ENCODE measurements around the gene VWA8. TPM values are rescaled to one million over a fixed set of nuclear protein-coding genes. Genes with fewer than 3 reads are reported as not detected.

VWA8 gene
- total RNA-seq, 4 donors from 2014 or later, result 19.5 to 26.2 (median 21.6) TPM

DNA sequence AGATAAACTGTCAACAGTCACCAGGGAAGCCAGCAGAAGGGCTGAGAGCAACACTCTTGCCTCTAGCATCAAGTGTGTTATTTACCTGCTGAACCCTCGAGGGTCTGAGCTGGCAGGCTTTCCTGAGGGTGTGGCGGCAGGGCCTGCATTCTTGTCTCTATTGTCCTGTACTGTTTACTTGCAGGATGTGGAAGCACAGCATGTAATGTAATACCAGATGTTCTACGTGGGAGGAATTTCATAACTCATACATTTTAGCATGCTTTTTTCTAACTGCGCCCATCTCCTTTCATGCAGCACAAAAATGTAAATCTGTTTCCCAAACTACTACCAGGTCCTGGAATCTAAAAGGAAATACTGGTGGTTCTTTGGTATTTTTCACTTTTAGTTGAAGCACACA is 350.5 kb downstream of the VWA8 start:
- 69% methylated on average over 4 of the region's 4 CpGs for WGBS

DNA sequence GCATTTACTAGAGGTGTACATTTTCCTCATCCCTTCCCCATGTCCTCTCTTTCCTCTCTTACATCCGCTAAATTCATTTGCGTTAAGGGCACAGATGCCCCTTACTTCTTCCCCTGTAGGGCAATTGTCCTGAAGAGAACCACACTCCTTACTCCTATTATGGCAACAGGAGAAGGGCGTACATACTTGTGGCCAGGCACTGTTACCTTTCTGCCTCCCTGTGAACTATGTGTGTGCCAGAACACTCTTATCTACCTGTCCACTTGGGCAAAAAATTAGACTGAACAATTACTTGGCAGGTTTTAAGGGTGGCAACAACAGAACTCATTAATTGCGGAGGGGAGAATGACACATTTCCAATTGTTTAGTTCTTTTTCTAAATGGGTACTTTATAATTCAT is 351.1 kb downstream of the VWA8 start:
- Histone ChIP-seq H3K27ac (replicated peaks in 1 of 4) (no peak overlapping the region), H3K27me3 (no peaks in the 10 kb centered on the region), H3K4me3 (no peak overlapping the region), H3K9me3 (no peaks in the 10 kb centered on the region), H3K4me1 (peaks cover 13 to 29% (median 15%) of the 10 kb centered on the region in 4 donors), H3K36me3 (peaks cover 3 to 61% (median 30%) of the 10 kb centered on the region in 4 donors)
- WGBS, result 98% methylated on average over 4 of the region's 4 CpGs
- intact Hi-C loops (cut with DNase I), result no loop called here
- DNase-seq (ENCODE audit: extremely low spot score), result no peak
- TF ChIP-seq EP300 (IDR thresholded peaks at IDR 0.05) (no peak), POLR2A (IDR thresholded peaks at IDR 0.05; ENCODE audit: low read depth) (no peak), POLR2AphosphoS5 (IDR thresholded peaks at IDR 0.05) (no peak)
- TF ChIP-seq, protein P1, sequence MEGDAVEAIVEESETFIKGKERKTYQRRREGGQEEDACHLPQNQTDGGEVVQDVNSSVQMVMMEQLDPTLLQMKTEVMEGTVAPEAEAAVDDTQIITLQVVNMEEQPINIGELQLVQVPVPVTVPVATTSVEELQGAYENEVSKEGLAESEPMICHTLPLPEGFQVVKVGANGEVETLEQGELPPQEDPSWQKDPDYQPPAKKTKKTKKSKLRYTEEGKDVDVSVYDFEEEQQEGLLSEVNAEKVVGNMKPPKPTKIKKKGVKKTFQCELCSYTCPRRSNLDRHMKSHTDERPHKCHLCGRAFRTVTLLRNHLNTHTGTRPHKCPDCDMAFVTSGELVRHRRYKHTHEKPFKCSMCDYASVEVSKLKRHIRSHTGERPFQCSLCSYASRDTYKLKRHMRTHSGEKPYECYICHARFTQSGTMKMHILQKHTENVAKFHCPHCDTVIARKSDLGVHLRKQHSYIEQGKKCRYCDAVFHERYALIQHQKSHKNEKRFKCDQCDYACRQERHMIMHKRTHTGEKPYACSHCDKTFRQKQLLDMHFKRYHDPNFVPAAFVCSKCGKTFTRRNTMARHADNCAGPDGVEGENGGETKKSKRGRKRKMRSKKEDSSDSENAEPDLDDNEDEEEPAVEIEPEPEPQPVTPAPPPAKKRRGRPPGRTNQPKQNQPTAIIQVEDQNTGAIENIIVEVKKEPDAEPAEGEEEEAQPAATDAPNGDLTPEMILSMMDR (IDR thresholded peaks at IDR 0.05), result no peak

More for the DNA sequence above, 350.5 kb downstream of the VWA8 start:
- Histone ChIP-seq H3K4me3 (no peak overlapping the region), H3K27ac (replicated peaks in 1 of 4) (peak overlapping the region in 2 of 4 donors; percentile 12 to 40), H3K4me1 (peaks cover 15 to 34% (median 16%) of the 10 kb centered on the region in 4 donors), H3K9me3 (no peaks in the 10 kb centered on the region), H3K27me3 (no peaks in the 10 kb centered on the region), H3K36me3 (peaks cover 3 to 58% (median 28%) of the 10 kb centered on the region in 4 donors)
- TF ChIP-seq POLR2AphosphoS5 (IDR thresholded peaks at IDR 0.05), result peak in 1 of 2 donors; percentile 28
- TF ChIP-seq POLR2A (IDR thresholded peaks at IDR 0.05; ENCODE audit: low read depth), result no peak
- intact Hi-C loops (cut with DNase I), result no loop called here
- DNase-seq (ENCODE audit: extremely low spot score), result no peak

DNA sequence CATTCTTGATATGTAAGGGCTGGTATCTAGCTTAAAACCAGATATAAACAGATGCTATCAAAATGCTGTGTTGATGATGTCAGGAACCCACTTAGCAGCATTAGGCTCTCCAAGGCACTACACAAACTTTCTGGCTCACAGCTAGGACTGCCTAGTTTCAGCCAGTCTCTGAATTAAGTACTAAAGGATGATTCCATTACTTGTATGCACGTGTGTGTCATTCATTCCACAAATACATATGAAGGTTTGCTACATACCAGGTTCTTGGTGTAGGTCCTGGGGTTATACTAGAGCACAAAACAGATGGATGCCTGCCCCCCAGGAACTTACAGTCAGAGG is 352.1 kb downstream of the VWA8 start:
- intact Hi-C loops (cut with DNase I), result no loop called here
- H3K4me1 ChIP-seq, result peaks cover 4 to 19% (median 5%) of the 10 kb centered on the region in 4 donors
- WGBS, result 78% methylated on average over 1 of the region's 1 CpG
- H3K4me3 ChIP-seq, result no peak overlapping the region
- TF ChIP-seq POLR2AphosphoS5 (IDR thresholded peaks at IDR 0.05) (no peak), EP300 (IDR thresholded peaks at IDR 0.05) (no peak), POLR2A (IDR thresholded peaks at IDR 0.05; ENCODE audit: low read depth) (no peak)
- TF ChIP-seq, protein P1 (IDR thresholded peaks at IDR 0.05), result no peak
- H3K27ac ChIP-seq (replicated peaks in 1 of 4), result no peak overlapping the region
- DNase-seq (ENCODE audit: extremely low spot score), result no peak
- no peaks in the 10 kb centered on the region for H3K9me3 ChIP-seq
- H3K27me3 ChIP-seq, result no peaks in the 10 kb centered on the region
- H3K36me3 ChIP-seq, result peaks cover 3 to 60% (median 31%) of the 10 kb centered on the region in 4 donors

DNA sequence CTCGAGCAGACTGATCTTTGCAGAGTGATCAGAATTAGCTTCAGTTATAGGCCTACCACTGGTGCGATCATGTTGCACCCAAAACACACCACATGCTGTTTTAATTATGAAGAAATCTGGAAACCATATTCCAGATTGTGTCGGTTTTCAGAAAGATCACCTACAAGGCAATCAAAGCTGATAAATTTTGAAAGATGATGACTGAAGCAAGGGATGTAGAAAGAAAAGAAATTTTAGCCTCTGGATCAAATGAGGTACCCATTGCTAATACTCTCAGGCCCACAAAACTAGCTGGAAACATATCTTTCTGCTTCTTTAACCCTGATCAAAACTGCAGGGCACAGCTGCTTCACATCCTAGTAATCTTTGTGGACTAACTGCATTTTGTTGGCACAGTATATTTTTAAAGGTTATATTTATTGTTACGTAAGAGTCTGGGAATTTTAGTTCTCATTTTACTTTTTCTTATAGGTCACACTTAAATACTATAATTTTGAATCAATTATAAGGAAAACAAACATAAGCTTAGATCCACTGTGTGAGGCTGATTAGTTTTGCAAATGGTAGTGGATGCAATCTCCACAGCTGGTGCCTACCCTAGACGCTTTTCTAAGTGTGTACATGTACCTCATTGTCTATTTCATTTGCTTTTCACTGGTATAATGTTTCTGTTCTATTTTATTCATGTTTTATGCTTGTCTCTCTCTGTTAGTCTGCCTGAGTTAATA is 352.6 kb downstream of the VWA8 start:
- Histone ChIP-seq H3K4me1 (peaks cover 0 to 14% (median under 1%) of the 10 kb centered on the region in 4 donors), H3K27me3 (no peaks in the 10 kb centered on the region)
- 81% methylated on average over 5 of the region's 5 CpGs for WGBS

DNA sequence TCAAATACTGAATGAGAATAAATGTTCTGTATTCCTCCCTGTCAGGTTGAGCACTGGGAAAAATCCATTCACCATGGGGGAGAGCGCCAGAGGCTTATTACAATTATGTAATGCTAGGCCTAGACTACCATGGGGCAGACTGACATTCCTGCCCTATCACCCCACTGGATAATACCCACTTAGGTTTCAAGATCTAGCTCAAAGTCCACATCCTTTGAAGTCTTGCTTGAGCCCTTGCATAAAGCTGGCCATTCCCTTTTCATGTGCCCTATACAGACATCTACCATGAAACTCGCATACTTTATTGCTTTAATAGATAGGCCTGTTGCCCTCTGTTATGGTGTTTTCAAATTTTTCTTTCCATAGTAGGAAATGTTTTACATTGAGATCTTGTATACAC is 354.3 kb downstream of the VWA8 start:
- Histone ChIP-seq H3K9me3 (no peaks in the 10 kb centered on the region), H3K4me1 (peaks cover 0 to 14% (median 0%) of the 10 kb centered on the region in 4 donors), H3K27me3 (no peaks in the 10 kb centered on the region), H3K4me3 (no peak overlapping the region), H3K27ac (replicated peaks in 1 of 4) (no peak overlapping the region), H3K36me3 (peaks cover 3 to 61% (median 38%) of the 10 kb centered on the region in 4 donors)
- intact Hi-C loops (cut with DNase I), result no loop called here
- WGBS, result 100% methylated on average over 2 of the region's 2 CpGs
- no peak for DNase-seq (ENCODE audit: extremely low spot score)
- no peak for TF ChIP-seq POLR2AphosphoS5 (IDR thresholded peaks at IDR 0.05)
- TF ChIP-seq, protein P1 (IDR thresholded peaks at IDR 0.05), result no peak
- no peak for TF ChIP-seq EP300 (IDR thresholded peaks at IDR 0.05)
- no peak for TF ChIP-seq POLR2A (IDR thresholded peaks at IDR 0.05; ENCODE audit: low read depth)

More for the DNA sequence above, 352.6 kb downstream of the VWA8 start:
- H3K9me3 ChIP-seq, result no peaks in the 10 kb centered on the region
- peaks cover 3 to 60% (median 34%) of the 10 kb centered on the region in 4 donors for H3K36me3 ChIP-seq
- no peak overlapping the region for H3K27ac ChIP-seq (replicated peaks in 1 of 4)
- intact Hi-C loops (cut with DNase I), result no loop called here
- TF ChIP-seq POLR2AphosphoS5 (IDR thresholded peaks at IDR 0.05), result no peak
- TF ChIP-seq POLR2A (IDR thresholded peaks at IDR 0.05; ENCODE audit: low read depth), result no peak
- TF ChIP-seq, protein P1 (IDR thresholded peaks at IDR 0.05), result no peak
- no peak for TF ChIP-seq EP300 (IDR thresholded peaks at IDR 0.05)
- H3K4me3 ChIP-seq, result no peak overlapping the region
- DNase-seq (ENCODE audit: extremely low spot score), result no peak
